Measurements from ENCODE around the gene MBTPS1.
A peak's percentile ranks its signal among the peaks of the same experiment; 100 is the strongest.

Gene MBTPS1

GRCh38 chr16:84029297-84030047 lies 87.3 kb downstream of the MBTPS1 start:
- peak; percentile 32 for DNase-seq (ENCODE audit: low read depth, low spot score)
- H3K4me3 ChIP-seq (ENCODE audit: low read length), result no peak overlapping the region

GRCh38 chr16:84027625-84028024 lies 89.1 kb downstream of the MBTPS1 start:
- no peak overlapping the region for H3K4me3 ChIP-seq (ENCODE audit: low read length)
- no peak for DNase-seq (ENCODE audit: low read depth, low spot score)

DNA sequence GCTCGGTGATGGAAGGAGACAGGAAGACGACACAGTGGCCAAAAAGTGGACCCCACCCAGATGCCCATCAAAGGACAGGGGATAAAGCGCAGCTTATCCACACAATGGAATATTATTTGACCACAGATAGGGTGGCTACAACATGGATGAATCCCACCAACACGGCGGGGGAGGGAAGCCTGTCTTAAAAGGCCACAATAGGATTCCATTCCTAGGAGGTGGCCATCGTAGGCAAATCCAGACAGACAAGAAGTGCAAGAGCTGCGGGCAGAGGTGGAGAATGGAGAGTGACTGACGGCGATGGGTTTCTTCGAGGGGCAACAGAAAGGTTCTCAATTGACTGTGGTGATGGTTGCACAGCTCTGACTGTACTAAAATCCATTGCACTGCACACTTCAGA lies 90.1 kb downstream of the MBTPS1 start:
- H3K4me3 ChIP-seq (ENCODE audit: low read length), result no peak overlapping the region
- no peak for DNase-seq (ENCODE audit: low read depth, low spot score)

DNA sequence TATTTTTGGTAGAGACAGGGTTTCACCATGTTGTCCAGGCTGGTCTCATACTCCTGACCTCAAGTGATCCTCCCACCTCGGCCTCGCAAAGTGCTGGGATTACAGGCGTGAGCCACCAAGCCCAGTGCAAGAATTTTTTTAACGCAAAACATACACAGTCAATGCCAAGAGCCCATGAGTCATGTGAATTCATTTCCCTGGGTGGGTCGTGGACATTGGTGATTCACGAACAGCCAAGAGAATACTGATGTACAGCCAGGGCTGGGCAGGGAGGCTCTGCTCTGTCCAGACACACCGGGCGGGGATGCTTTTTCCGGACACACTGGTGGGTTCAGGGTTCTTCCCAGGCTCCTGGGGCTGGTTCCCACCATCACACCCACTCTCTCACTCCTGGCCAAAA lies 91.9 kb downstream of the MBTPS1 start:
- no peak overlapping the region for H3K4me3 ChIP-seq (ENCODE audit: low read length)
- no peak for DNase-seq (ENCODE audit: low read depth, low spot score)

GRCh38 chr16:84022644-84023043 lies 94.1 kb downstream of the MBTPS1 start:
- DNase-seq (ENCODE audit: low read depth, low spot score), result no peak
- no peak overlapping the region for H3K4me3 ChIP-seq (ENCODE audit: low read length)

GRCh38 chr16:84021488-84021887 lies 95.3 kb downstream of the MBTPS1 start:
- no peak overlapping the region for H3K4me3 ChIP-seq (ENCODE audit: low read length)
- DNase-seq (ENCODE audit: low read depth, low spot score), result no peak

GRCh38 chr16:84020353-84020752 lies 96.4 kb downstream of the MBTPS1 start:
- H3K4me3 ChIP-seq (ENCODE audit: low read length), result no peak overlapping the region
- DNase-seq (ENCODE audit: low read depth, low spot score), result no peak

- no peak for DNase-seq (ENCODE audit: low read depth, low spot score)
- no peak overlapping the region for H3K4me3 ChIP-seq (ENCODE audit: low read length)
Observed at GRCh38 chr16:84018710-84019109, 98.0 kb downstream of the MBTPS1 start.

DNA sequence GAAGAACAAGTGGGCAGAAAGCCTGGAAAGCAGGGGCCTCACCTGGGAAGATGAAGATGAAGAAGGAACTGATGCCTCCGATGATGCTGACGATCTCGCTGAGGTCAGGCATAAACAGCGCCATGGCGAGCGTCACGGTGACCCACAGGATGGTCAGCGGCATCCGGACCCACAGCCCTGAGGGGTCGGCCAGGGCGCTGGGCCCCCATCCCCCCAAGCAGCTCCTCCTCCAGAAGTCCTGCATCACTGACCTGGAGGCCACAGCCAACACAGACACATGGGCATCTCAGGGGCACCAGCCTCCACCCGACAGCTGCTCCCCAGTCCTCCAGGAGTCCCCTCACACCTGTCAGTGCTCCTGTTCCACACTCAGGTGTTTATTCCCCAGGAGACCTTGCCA lies 100.3 kb downstream of the MBTPS1 start:
- H3K4me3 ChIP-seq (ENCODE audit: low read length), result no peak overlapping the region
- no peak for DNase-seq (ENCODE audit: low read depth, low spot score)

DNA sequence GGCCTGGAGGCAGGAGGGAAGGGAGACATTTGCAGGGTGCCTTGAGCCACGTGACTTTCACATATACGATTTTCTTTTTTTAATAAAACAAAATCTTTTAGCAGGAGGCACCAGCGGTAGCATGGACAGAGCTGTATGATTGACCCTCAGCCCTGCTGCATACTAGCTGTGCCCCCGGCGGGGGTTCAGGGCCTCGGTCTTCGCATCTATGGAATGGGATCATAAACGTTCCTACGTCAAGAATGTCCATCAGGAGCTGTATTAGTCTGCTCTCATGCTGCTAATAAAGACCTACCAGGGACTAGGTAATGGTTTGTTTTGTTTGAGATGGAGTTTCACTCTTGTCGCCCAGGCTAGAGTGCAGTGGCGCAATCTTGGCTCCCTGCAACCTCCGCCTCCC lies 101.3 kb downstream of the MBTPS1 start:
- H3K4me3 ChIP-seq (ENCODE audit: low read length), result no peak overlapping the region
- DNase-seq (ENCODE audit: low read depth, low spot score), result no peak

- no peak overlapping the region for H3K4me3 ChIP-seq (ENCODE audit: low read length)
- no peak for DNase-seq (ENCODE audit: low read depth, low spot score)
Observed at GRCh38 chr16:84014570-84015327, 102.0 kb downstream of the MBTPS1 start.

GRCh38 chr16:84013787-84014569 lies 102.8 kb downstream of the MBTPS1 start:
- peak; percentile 76 for DNase-seq (ENCODE audit: low read depth, low spot score)
- no peak overlapping the region for H3K4me3 ChIP-seq (ENCODE audit: low read length)

DNA sequence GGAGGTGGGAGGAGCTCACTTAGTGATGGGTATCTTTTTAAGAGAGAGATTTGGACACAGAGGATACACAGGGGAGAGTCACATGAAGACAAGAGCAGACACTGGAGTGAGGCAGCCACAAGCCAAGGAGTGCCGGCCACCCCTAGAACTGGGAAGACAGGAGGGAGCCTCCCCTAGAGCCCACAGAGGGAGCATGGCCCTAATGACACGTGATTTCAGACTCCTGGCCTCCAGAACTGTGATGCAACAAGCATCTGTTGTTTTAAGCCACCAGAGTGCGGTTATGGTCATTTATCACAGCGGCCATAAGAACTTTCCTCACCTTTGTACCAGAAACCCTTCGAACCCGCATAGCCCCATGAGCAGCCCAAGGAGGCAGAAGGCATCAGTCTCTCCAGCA lies 107.5 kb downstream of the MBTPS1 start:
- H3K4me3 ChIP-seq (ENCODE audit: low read length), result no peak overlapping the region
- DNase-seq (ENCODE audit: low read depth, low spot score), result no peak

DNA sequence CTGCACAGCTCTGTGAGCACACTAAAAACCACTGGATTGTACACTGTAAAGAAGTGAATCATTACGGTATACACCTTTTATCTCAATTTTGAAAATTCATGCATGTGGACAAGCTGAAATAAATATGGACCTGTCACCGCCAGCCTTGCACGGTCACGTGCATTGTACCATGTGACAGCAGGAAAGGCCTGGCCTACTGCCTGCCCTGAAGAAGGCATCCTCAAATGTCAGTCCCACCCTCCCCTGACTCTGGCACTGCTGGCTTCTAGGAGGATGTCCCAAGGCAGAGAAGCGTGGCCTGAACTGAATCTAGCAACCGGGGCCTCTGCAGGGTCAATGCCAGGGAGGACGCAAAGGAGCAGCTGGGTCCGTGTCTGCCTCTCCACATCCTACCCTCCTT lies 108.8 kb downstream of the MBTPS1 start:
- no peak for DNase-seq (ENCODE audit: low read depth, low spot score)
- no peak overlapping the region for H3K4me3 ChIP-seq (ENCODE audit: low read length)

GRCh38 chr16:84007520-84007919 lies 109.2 kb downstream of the MBTPS1 start:
- DNase-seq (ENCODE audit: low read depth, low spot score), result no peak
- H3K4me3 ChIP-seq (ENCODE audit: low read length), result no peak overlapping the region

- no peak for DNase-seq (ENCODE audit: low read depth, low spot score)
- H3K4me3 ChIP-seq (ENCODE audit: low read length), result no peak overlapping the region
Observed at GRCh38 chr16:84005391-84005790, 111.4 kb downstream of the MBTPS1 start.

DNA sequence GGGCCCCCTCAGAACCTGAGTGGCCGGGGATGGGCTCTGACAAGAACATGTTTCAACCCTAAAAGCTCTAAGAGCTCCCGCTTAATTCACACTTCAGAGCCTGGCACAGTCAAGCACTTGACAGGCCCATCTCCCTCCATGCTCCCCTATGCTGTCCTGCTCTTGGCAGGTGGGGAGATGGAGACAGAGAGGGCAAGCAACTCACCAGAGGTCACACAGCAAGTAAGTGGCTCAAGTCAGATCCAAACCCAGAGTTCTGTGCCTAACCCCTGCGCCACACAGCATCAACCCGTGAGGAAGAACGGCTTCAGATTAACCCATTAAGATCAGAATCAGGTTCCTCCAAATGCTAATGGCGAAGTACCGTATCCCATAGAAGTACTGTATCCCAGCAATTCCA lies 112.3 kb downstream of the MBTPS1 start:
- DNase-seq (ENCODE audit: low read depth, low spot score), result no peak
- H3K4me3 ChIP-seq (ENCODE audit: low read length), result no peak overlapping the region
